Stomach (tissue), 4 donors: ENCODE results near the gene PRPF19.

Experiments used
- EP300 ChIP-seq: sonication (generic); formaldehyde crosslinking; IDR thresholded peaks from one replicate; pipeline ENCODE4 v1.6.1; 2017; ENCODE audit warnings: antibody characterized with exemption
- POLR2A ChIP-seq, 4 donors: fragments of 450-650 bp; IDR thresholded peaks; one replicate each; pipeline ENCODE4 v1.6.1; 2016; ENCODE audit warnings: antibody characterized with exemption in 4 of 4, control low read depth in 2 of 4, mild to moderate bottlenecking in 1 of 4, moderate library complexity in 1 of 4
- POLR2AphosphoS5 ChIP-seq, 3 donors: sonication (generic); formaldehyde crosslinking; IDR thresholded peaks; one replicate each; pipeline ENCODE4 v1.6.1; 2016; ENCODE audit warnings: antibody characterized with exemption in 3 of 3
- TF ChIP-seq, protein P1 (sequence below), 7 experiments: fragments of 450-650 bp in 4 of 7; fragments of 200-600 bp in 3 of 7; sonication (generic) in 3 of 7; IDR thresholded peaks; one replicate each; pipeline ENCODE4 v1.5.1; 2016 to 2019; ENCODE audit warnings: antibody characterized with exemption in 7 of 7, control low read depth in 2 of 7, mild to moderate bottlenecking in 1 of 7

GRCh38 chr11:60906132-60906972, at the start of gene PRPF19:
- TF ChIP-seq EP300 (no peak), POLR2A (IDR thresholded peaks at IDR 0.05) (peak in 1 of 4 donors; percentile 25), POLR2AphosphoS5 (IDR thresholded peaks at IDR 0.05) (peak; percentile 82 to 95 (median 86))
- TF ChIP-seq, protein P1, sequence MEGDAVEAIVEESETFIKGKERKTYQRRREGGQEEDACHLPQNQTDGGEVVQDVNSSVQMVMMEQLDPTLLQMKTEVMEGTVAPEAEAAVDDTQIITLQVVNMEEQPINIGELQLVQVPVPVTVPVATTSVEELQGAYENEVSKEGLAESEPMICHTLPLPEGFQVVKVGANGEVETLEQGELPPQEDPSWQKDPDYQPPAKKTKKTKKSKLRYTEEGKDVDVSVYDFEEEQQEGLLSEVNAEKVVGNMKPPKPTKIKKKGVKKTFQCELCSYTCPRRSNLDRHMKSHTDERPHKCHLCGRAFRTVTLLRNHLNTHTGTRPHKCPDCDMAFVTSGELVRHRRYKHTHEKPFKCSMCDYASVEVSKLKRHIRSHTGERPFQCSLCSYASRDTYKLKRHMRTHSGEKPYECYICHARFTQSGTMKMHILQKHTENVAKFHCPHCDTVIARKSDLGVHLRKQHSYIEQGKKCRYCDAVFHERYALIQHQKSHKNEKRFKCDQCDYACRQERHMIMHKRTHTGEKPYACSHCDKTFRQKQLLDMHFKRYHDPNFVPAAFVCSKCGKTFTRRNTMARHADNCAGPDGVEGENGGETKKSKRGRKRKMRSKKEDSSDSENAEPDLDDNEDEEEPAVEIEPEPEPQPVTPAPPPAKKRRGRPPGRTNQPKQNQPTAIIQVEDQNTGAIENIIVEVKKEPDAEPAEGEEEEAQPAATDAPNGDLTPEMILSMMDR (IDR thresholded peaks at IDR 0.05), result no peak
